Smooth muscle cell (in vitro differentiated cells): ENCODE measurements around the gene COL16A1. TPM values are rescaled to one million over a fixed set of nuclear protein-coding genes. Genes with fewer than 3 reads are reported as not detected.
A peak's percentile ranks its signal among the peaks of the same experiment; 100 is the strongest.

Experiments used
- DNase-seq: peaks from one replicate; lab custom pipeline; 2025; ENCODE audit not compliant: unreplicated experiment; lab: John Stamatoyannopoulos, UW
- H2AFZ ChIP-seq: fragments of 200-600 bp; sonication (generic); 2 replicates; pipeline ENCODE4 v1.6.0; 2016; ENCODE audit warnings: antibody characterized with exemption, low read depth, mild to moderate bottlenecking
- H3F3A ChIP-seq: fragments of 200-600 bp; sonication (generic); 2 replicates; pipeline ENCODE4 v1.6.0; 2017; ENCODE audit warnings: antibody characterized with exemption, low read depth
- H3K27ac ChIP-seq: fragments of 200-600 bp; sonication (generic); 2 replicates; pipeline ENCODE4 v1.5.1; 2016; ENCODE audit warnings: low read depth, mild to moderate bottlenecking
- H3K27me3 ChIP-seq: fragments of 200-600 bp; sonication (generic); 2 replicates; pipeline ENCODE4 v1.6.1; 2016; ENCODE audit warnings: low read depth, mild to moderate bottlenecking
- H3K36me3 ChIP-seq: fragments of 200-600 bp; sonication (generic); 2 replicates; pipeline ENCODE4 v1.5.1; 2016; ENCODE audit warnings: low read depth
- H3K4me1 ChIP-seq: fragments of 200-600 bp; sonication (generic); 2 replicates; pipeline ENCODE4 v1.5.1; 2016; ENCODE audit warnings: low read depth
- H3K4me2 ChIP-seq: fragments of 200-600 bp; sonication (generic); 2 replicates; pipeline ENCODE4 v1.6.0; 2016; ENCODE audit warnings: mild to moderate bottlenecking
- H3K4me3 ChIP-seq: fragments of 200-600 bp; sonication (generic); 2 replicates; pipeline ENCODE4 v1.5.1; 2016; ENCODE audit warnings: mild to moderate bottlenecking
- H3K79me2 ChIP-seq: fragments of 200-600 bp; sonication (generic); 2 replicates; pipeline ENCODE4 v1.6.0; 2016; ENCODE audit warnings: low read depth, mild to moderate bottlenecking
- H3K9ac ChIP-seq: fragments of 200-600 bp; sonication (generic); 2 replicates; pipeline ENCODE4 v1.6.0; 2016; ENCODE audit warnings: low read depth
- H3K9me3 ChIP-seq: fragments of 200-600 bp; sonication (generic); replicated peaks from 2 replicates; pipeline ENCODE4 v1.5.1; 2016; ENCODE audit warnings: low read depth
- H4K20me1 ChIP-seq: fragments of 200-600 bp; sonication (generic); 2 replicates; pipeline ENCODE4 v1.6.0; 2016; ENCODE audit warnings: low read depth
- WGBS: methylation state at CpG from one replicate; pipeline ENCODE4 v1.1.7; 2016; ENCODE audit warnings: low lambda C conversion rate; 5-methylcytosine and 5-hydroxymethylcytosine counted together
- polyA plus RNA-seq: library from polyadenylated mRNA; unstranded; fragments of >200 nt; fragmentation: Nextera tagmentation; extraction: Ambion mirVana; gene quantifications from 2 replicates; pipeline ENCODE4 v1.2.1, GENCODE V29; 2016
- total RNA-seq: library from RNA; depleted of rRNA; stranded (reverse); fragments of >200 nt; gene quantifications from 2 replicates; pipeline ENCODE4 v1.2.3, GENCODE V29; 2014
- TF ChIP-seq, protein P1 (sequence below): fragments of 200-600 bp; sonication (generic); IDR thresholded peaks from 2 replicates; pipeline ENCODE4 v1.5.1; 2017; ENCODE audit warnings: borderline replicate concordance, mild to moderate bottlenecking, antibody characterized with exemption; ENCODE audit not compliant: insufficient read depth, poor library complexity, severe bottlenecking

Gene COL16A1
- total and polyA plus RNA-seq, 2 experiments from 2014 or later, result 67.3 to 152 TPM

DNA sequence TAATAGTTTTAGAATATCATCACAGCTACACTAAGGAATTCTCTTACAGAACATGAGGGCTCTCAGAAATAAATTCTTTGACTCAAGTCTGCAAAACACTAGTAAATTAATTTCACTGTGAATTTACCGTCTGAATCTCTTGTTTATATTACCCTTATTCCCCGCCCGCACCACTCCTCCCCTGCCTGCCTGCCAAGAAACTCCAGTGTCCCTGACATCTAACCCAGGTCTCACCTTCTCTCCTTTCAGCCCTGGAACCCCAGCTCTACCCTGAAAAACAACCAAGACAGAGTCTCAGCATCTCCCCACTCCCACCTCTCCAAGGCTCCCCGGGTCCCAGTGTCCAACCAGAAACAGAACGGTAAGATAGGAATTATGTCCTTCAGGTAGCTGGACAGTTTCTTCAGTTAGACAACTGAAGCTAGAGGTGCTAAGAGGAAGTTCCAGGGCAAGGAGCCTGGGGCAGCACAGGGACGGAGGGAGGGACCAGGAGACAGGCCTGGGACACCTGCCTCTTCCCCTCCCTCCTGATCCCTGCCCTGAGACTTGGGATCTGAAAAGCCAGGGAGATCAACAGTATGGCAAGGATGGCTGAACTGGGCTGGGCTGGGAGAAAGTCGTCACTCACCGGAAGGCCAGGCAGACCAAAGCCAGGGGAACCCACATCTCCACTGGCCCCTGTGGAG is 15.4 kb downstream of the COL16A1 start:
- DNase-seq, result no peak
- H3K9ac ChIP-seq, result no peak overlapping the region
- H3K27me3 ChIP-seq, result no peaks in the 10 kb centered on the region
- H3K4me2 ChIP-seq, result no peak overlapping the region
- TF ChIP-seq, protein P1, sequence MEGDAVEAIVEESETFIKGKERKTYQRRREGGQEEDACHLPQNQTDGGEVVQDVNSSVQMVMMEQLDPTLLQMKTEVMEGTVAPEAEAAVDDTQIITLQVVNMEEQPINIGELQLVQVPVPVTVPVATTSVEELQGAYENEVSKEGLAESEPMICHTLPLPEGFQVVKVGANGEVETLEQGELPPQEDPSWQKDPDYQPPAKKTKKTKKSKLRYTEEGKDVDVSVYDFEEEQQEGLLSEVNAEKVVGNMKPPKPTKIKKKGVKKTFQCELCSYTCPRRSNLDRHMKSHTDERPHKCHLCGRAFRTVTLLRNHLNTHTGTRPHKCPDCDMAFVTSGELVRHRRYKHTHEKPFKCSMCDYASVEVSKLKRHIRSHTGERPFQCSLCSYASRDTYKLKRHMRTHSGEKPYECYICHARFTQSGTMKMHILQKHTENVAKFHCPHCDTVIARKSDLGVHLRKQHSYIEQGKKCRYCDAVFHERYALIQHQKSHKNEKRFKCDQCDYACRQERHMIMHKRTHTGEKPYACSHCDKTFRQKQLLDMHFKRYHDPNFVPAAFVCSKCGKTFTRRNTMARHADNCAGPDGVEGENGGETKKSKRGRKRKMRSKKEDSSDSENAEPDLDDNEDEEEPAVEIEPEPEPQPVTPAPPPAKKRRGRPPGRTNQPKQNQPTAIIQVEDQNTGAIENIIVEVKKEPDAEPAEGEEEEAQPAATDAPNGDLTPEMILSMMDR, result no peak
- H3K27ac ChIP-seq, result peak overlapping the region; percentile 89
- H3K79me2 ChIP-seq, result no peaks in the 10 kb centered on the region
- WGBS, result 84% methylated on average over 8 of the region's 8 CpGs
- no peak overlapping the region for H3K4me3 ChIP-seq
- H3F3A ChIP-seq, result no peaks in the 10 kb centered on the region
- H3K36me3 ChIP-seq, result peaks cover 4% of the 10 kb centered on the region
- no peaks in the 10 kb centered on the region for H3K9me3 ChIP-seq
- no peaks in the 10 kb centered on the region for H4K20me1 ChIP-seq
- no peak overlapping the region for H2AFZ ChIP-seq
- H3K4me1 ChIP-seq, result peaks cover 13% of the 10 kb centered on the region

DNA sequence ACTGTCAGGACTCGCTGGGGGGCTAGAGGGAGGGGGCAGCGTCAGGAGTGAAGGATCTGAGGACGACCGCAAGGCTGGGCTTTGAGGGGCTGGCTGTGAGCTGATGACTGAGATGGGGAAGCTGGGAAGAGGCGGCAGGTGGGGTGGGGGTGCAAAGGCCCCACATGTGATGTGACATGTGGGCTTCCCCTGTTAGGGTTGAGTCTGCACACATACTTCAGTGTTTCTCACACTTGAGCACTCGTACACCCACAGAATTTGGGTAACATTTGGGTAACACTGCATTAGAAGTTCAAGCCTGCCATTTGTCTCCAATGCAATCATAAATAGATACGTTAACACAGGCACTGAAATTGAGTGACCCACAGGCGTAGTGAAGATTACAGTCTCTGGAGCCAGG is 16.2 kb downstream of the COL16A1 start:
- Histone ChIP-seq H3K27ac (no peak overlapping the region), H3F3A (no peaks in the 10 kb centered on the region), H3K36me3 (peaks cover 4% of the 10 kb centered on the region), H3K27me3 (no peaks in the 10 kb centered on the region), H4K20me1 (no peaks in the 10 kb centered on the region), H3K9ac (no peak overlapping the region), H3K4me3 (no peak overlapping the region), H3K79me2 (no peaks in the 10 kb centered on the region), H3K4me2 (no peak overlapping the region), H2AFZ (no peak overlapping the region), H3K4me1 (peaks cover 13% of the 10 kb centered on the region), H3K9me3 (no peaks in the 10 kb centered on the region)
- DNase-seq, result no peak
- WGBS, result 91% methylated on average over 8 of the region's 8 CpGs
- TF ChIP-seq, protein P1, result no peak

DNA sequence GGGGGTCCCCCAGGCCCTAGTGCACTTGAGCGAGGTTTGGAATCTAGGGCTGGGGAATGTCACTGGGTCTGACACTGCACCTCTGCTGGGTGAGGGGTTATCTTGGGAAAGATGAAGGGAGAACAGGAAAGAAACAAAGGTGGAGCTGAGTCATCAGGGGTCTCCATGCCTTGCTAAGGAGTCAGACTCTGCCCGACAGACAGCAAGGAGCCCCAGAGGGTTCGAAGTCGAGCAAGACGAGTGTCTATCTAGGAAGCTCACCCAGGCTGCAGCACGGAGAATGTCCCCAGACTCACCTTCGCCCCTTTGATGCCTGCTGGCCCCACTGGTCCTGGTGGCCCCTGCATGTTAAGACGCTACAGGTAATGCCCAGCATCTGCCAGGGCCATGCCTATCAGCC is 18.0 kb downstream of the COL16A1 start:
- H3K9ac ChIP-seq, result no peak overlapping the region
- 78% methylated on average over 8 of the region's 8 CpGs for WGBS
- H4K20me1 ChIP-seq, result no peaks in the 10 kb centered on the region

More for the DNA sequence above, 18.0 kb downstream of the COL16A1 start:
- Histone ChIP-seq H3K9me3 (no peaks in the 10 kb centered on the region), H3K4me1 (peaks cover 13% of the 10 kb centered on the region), H3K4me3 (no peak overlapping the region), H3K27ac (no peak overlapping the region), H2AFZ (no peak overlapping the region), H3K36me3 (peaks cover 4% of the 10 kb centered on the region), H3K4me2 (no peak overlapping the region), H3F3A (no peaks in the 10 kb centered on the region), H3K79me2 (no peaks in the 10 kb centered on the region), H3K27me3 (no peaks in the 10 kb centered on the region)
- TF ChIP-seq, protein P1, result no peak
- DNase-seq, result no peak
